WTC11 (cell line): Measurements from ENCODE around the gene EMC1. TPM values are rescaled to one million over a fixed set of nuclear protein-coding genes. Genes with fewer than 3 reads are reported as not detected.
"Not testable (repeated sequence)": the region's sequence is repeated elsewhere in the genome, so short reads cannot be mapped to it uniquely, and the experiment has no call there.

ENCODE experiments used
- ATAC-seq: fragments of 200-7000 bp; cut with Tn5 transposase; 2 replicates; pipeline ENCODE4 v1.10.0; 2021; ENCODE audit warnings: mild to moderate bottlenecking, moderate library complexity
- CTCF ChIA-PET: fragments of 300-600 bp; sonication (Branson Sonifier 250); formaldehyde crosslinking; loops from one replicate; lab custom pipeline; 2021; ENCODE audit warnings: antibody characterized with exemption; lab: Charles Lee
- POLR2A ChIA-PET: fragments of 350-600 bp; sonication (Branson Sonifier 250); formaldehyde crosslinking; loops from one replicate; lab custom pipeline; 2021; ENCODE audit warnings: antibody characterized with exemption; lab: Charles Lee
- DNase-seq: peaks from one replicate; pipeline ENCODE4 v3.0.0; 2021; ENCODE audit warnings: low spot score
- H3K27ac Mint-ChIP-seq: 2 replicates; pipeline ENCODE4 v1.8.0; 2021; ENCODE audit warnings: mixed read lengths
- H3K27me3 Mint-ChIP-seq: 2 replicates; pipeline ENCODE4 v1.8.0; 2021; ENCODE audit warnings: low read depth, mild to moderate bottlenecking, moderate library complexity, mixed read lengths
- H3K36me3 Mint-ChIP-seq: 2 replicates; pipeline ENCODE4 v1.8.0; 2021; ENCODE audit warnings: mixed read lengths
- H3K4me1 Mint-ChIP-seq: 2 replicates; pipeline ENCODE4 v1.8.0; 2022; ENCODE audit warnings: mixed read lengths
- H3K4me3 Mint-ChIP-seq: 2 replicates; pipeline ENCODE4 v1.8.0; 2021; ENCODE audit warnings: mild to moderate bottlenecking, moderate library complexity, mixed read lengths
- H3K9me3 Mint-ChIP-seq: 2 replicates; pipeline ENCODE4 v1.8.0; 2021; ENCODE audit warnings: mixed read lengths
- ATF6 ChIP-seq: sonication (generic); formaldehyde crosslinking; IDR thresholded peaks from 2 replicates; pipeline ENCODE4 v1.8.1; 2023; ENCODE audit warnings: mild to moderate bottlenecking, missing genetic modification reagents
- CBFB ChIP-seq: sonication (generic); formaldehyde crosslinking; IDR thresholded peaks from 2 replicates; pipeline ENCODE4 v1.8.1; 2022; ENCODE audit warnings: mild to moderate bottlenecking, low read depth, missing genetic modification reagents
- CDX4 ChIP-seq: fragments of 250-450 bp; sonication (Bioruptor Pico); IDR thresholded peaks from 2 replicates; pipeline ENCODE4 v1.9.0; 2021; ENCODE audit warnings: moderate library complexity, mild to moderate bottlenecking, inconsistent platforms, borderline replicate concordance
- CREM ChIP-seq: sonication (generic); formaldehyde crosslinking; IDR thresholded peaks from 2 replicates; pipeline ENCODE4 v1.8.1; 2022; ENCODE audit warnings: mild to moderate bottlenecking, missing genetic modification reagents, moderate library complexity
- ETV6 ChIP-seq: sonication (generic); formaldehyde crosslinking; IDR thresholded peaks from 2 replicates; pipeline ENCODE4 v1.8.1; 2022; ENCODE audit warnings: mild to moderate bottlenecking, missing genetic modification reagents
- HMGXB4 ChIP-seq: sonication (generic); formaldehyde crosslinking; IDR thresholded peaks from 2 replicates; pipeline ENCODE4 v1.8.1; 2023; ENCODE audit warnings: mild to moderate bottlenecking, moderate library complexity, missing genetic modification reagents
- IRF2 ChIP-seq: sonication (generic); formaldehyde crosslinking; IDR thresholded peaks from 2 replicates; pipeline ENCODE4 v1.8.0; 2022; ENCODE audit warnings: low read depth, missing genetic modification reagents, borderline replicate concordance
- JAZF1 ChIP-seq: fragments of 250-450 bp; sonication (Bioruptor Pico); IDR thresholded peaks from 2 replicates; pipeline ENCODE4 v1.9.0; 2021; ENCODE audit warnings: moderate library complexity, mild to moderate bottlenecking, inconsistent platforms
- NFE2L1 ChIP-seq: sonication (generic); formaldehyde crosslinking; IDR thresholded peaks from 2 replicates; pipeline ENCODE4 v1.8.1; 2023; ENCODE audit warnings: missing genetic modification reagents
- OVOL2 ChIP-seq: fragments of 250-450 bp; sonication (Bioruptor Pico); IDR thresholded peaks from 2 replicates; pipeline ENCODE4 v1.9.0; 2021; ENCODE audit warnings: mild to moderate bottlenecking, borderline replicate concordance
- SMAD3 ChIP-seq: sonication (generic); formaldehyde crosslinking; IDR thresholded peaks from 2 replicates; pipeline ENCODE4 v1.8.0; 2022; ENCODE audit warnings: missing genetic modification reagents, mild to moderate bottlenecking, borderline replicate concordance
- SP1 ChIP-seq: sonication (generic); formaldehyde crosslinking; conservative IDR thresholded peaks from 2 replicates; pipeline ENCODE4 v1.8.1; 2022; ENCODE audit warnings: missing genetic modification reagents
- TCF7 ChIP-seq: sonication (generic); formaldehyde crosslinking; IDR thresholded peaks from 2 replicates; pipeline ENCODE4 v1.8.0; 2022; ENCODE audit warnings: mild to moderate bottlenecking, low read depth, missing genetic modification reagents, moderate library complexity
- ZBTB21 ChIP-seq: sonication (generic); formaldehyde crosslinking; IDR thresholded peaks from 2 replicates; pipeline ENCODE4 v1.8.1; 2023; ENCODE audit warnings: mild to moderate bottlenecking, missing genetic modification reagents, borderline replicate concordance
- ZNF263 ChIP-seq: sonication (generic); formaldehyde crosslinking; IDR thresholded peaks from 2 replicates; pipeline ENCODE4 v1.8.1; 2022; ENCODE audit warnings: low read depth, mild to moderate bottlenecking, moderate library complexity, missing genetic modification reagents
- ZNF281 ChIP-seq: sonication (generic); formaldehyde crosslinking; IDR thresholded peaks from 2 replicates; pipeline ENCODE4 v1.8.0; 2023; ENCODE audit warnings: mild to moderate bottlenecking, missing genetic modification reagents
- ZNF671 ChIP-seq: fragments of 250-450 bp; sonication (Bioruptor Pico); IDR thresholded peaks from 2 replicates; pipeline ENCODE4 v1.8.0; 2021; ENCODE audit warnings: mild to moderate bottlenecking
- total RNA-seq: library from RNA; stranded (reverse); gene quantifications from 3 replicates; pipeline ENCODE4 v1.2.3, GENCODE V29; 2021
- TF ChIP-seq, protein P1 (sequence below): sonication (generic); formaldehyde crosslinking; IDR thresholded peaks from 2 replicates; pipeline ENCODE4 v1.8.1; 2023; ENCODE audit warnings: mild to moderate bottlenecking, missing genetic modification reagents, moderate library complexity
- TF ChIP-seq, protein P2 (sequence below): sonication (generic); formaldehyde crosslinking; IDR thresholded peaks from 2 replicates; pipeline ENCODE4 v1.8.0; 2022; ENCODE audit warnings: mild to moderate bottlenecking, missing genetic modification reagents

Gene EMC1
- total RNA-seq, 1 experiment from 2014 or later, result 53.5 TPM

- TF ChIP-seq ZNF281 (CRISPR knock-in tag) (no peak), HMGXB4 (CRISPR knock-in tag) (no peak), SP1 (CRISPR knock-in tag) (no peak)
These were observed 11.4 kb downstream of the EMC1 start (continued) for GRCh38 chr1:19239876-19240275.

- POLR2A ChIA-PET, result no interaction called here
- Mint-ChIP-seq H3K4me1 (no peaks in the 10 kb centered on the region), H3K4me3 (no peak overlapping the region), H3K27ac (no peak overlapping the region), H3K9me3 (no peaks in the 10 kb centered on the region), H3K36me3 (peaks cover 71% of the 10 kb centered on the region)
- TF ChIP-seq ZNF263 (CRISPR knock-in tag) (no peak), ATF6 (CRISPR knock-in tag) (no peak), CBFB (CRISPR knock-in tag) (no peak), ZNF671 (CRISPR knock-in tag) (no peak)
- TF ChIP-seq, all 79 proteins: peak for 0
- H3K27me3 Mint-ChIP-seq, result no peaks in the 10 kb centered on the region
- CTCF ChIA-PET, result no interaction called here
- no peak for DNase-seq
- ATAC-seq, result no peak
These were observed 17.1 kb downstream of the EMC1 start for GRCh38 chr1:19234224-19234623.

- Mint-ChIP-seq H3K9me3 (no peaks in the 10 kb centered on the region), H3K27ac (no peak overlapping the region), H3K27me3 (no peaks in the 10 kb centered on the region), H3K4me3 (no peak overlapping the region), H3K36me3 (peaks cover 69% of the 10 kb centered on the region), H3K4me1 (no peaks in the 10 kb centered on the region)
- DNase-seq (no peak), ATAC-seq (no peak)
- CTCF ChIA-PET, result interaction anchor here (0.6 to 1.1 kb wide), 2 partner anchors 421 to 626 kb away, joined by 3 read pairs; no protein-coding TSS in a partner anchor
- POLR2A ChIA-PET, result no interaction called here
- TF ChIP-seq TCF7 (no peak), ZBTB21 (CRISPR knock-in tag) (no peak), IRF2 (no peak), CBFB (CRISPR knock-in tag) (no peak), NFE2L1 (CRISPR knock-in tag) (no peak), SMAD3 (CRISPR knock-in tag) (no peak), JAZF1 (CRISPR knock-in tag) (no peak), ETV6 (CRISPR knock-in tag) (no peak), CREM (no peak), OVOL2 (CRISPR knock-in tag) (no peak), CDX4 (CRISPR knock-in tag) (no peak)
- TF ChIP-seq, protein P1, sequence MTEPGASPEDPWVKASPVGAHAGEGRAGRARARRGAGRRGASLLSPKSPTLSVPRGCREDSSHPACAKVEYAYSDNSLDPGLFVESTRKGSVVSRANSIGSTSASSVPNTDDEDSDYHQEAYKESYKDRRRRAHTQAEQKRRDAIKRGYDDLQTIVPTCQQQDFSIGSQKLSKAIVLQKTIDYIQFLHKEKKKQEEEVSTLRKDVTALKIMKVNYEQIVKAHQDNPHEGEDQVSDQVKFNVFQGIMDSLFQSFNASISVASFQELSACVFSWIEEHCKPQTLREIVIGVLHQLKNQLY (CRISPR knock-in tag), result no peak
- TF ChIP-seq, protein P2, sequence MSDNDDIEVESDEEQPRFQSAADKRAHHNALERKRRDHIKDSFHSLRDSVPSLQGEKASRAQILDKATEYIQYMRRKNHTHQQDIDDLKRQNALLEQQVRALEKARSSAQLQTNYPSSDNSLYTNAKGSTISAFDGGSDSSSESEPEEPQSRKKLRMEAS, result no peak
These were observed 18.8 kb downstream of the EMC1 start for GRCh38 chr1:19232524-19232846.

DNA sequence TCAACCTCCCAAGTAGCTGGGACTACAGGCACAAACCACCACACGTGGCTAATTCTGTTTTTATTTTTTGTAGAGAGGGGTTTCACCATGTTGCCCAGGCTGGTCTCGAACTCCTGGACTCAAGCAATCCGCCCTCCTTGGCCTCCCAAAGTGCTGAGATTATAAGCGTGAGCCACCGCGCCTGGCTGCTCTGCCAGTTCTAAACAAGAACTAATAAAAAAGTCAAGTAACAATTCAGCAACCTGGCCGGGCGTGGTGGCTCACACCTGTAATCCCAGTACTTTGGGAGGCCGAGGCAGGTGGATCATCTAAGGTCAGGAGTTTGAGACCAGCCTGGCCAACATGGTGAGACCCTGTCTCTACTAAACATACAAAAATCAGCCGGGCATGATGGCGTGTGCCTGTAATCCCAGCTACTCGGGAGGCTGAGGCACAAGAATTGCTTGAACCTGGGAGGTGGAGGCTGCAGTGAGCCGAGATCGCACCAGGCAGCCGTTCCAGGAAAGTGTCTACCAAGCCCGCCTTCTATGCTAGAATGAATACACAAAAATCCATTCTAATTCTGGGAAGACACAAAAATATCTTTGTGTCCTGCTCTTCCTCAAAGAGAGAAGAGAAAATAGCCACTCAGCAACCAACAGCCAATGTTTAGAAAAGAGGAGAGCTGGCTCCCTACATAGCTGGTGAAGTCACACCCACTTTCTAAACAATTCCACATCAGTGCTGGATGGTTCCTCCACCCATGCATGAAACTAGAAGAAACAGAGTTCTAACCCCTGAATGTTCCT lies 19.4 kb downstream of the EMC1 start:
- H3K9me3 Mint-ChIP-seq, result not testable (repeated sequence)

More for the DNA sequence above, 19.4 kb downstream of the EMC1 start:
- CTCF ChIA-PET, result interaction anchor here (0.6 to 1.1 kb wide), 2 partner anchors 422 to 626 kb away, joined by 3 read pairs; no protein-coding TSS in a partner anchor
- ATAC-seq, POLR2A ChIA-PET, H3K27ac Mint-ChIP-seq, H3K4me3 Mint-ChIP-seq, DNase-seq, H3K4me1 Mint-ChIP-seq, H3K27me3 Mint-ChIP-seq: not testable (repeated sequence)
- H3K36me3 Mint-ChIP-seq, result peaks cover 69% of the 10 kb centered on the region
